Karpas-422 (cell line): ENCODE results near the gene CARHSP1. TPM values are rescaled to one million over a fixed set of nuclear protein-coding genes. Genes with fewer than 3 reads are reported as not detected.
A peak's percentile ranks its signal among the peaks of the same experiment; 100 is the strongest.
"Not testable (repeated sequence)": the region's sequence is repeated elsewhere in the genome, so short reads cannot be mapped to it uniquely, and the experiment has no call there.

ENCODE experiments used
- DNase-seq: peaks from one replicate; pipeline ENCODE4 v3.0.0-alpha.2; 2015
- H2AFZ ChIP-seq: fragments of 200-600 bp; sonication (generic); 2 replicates; pipeline ENCODE4 v1.6.1; 2014; ENCODE audit warnings: antibody characterized with exemption, low read length, mixed read lengths
- H3K27ac ChIP-seq: fragments of 200-600 bp; sonication (generic); 2 replicates; pipeline ENCODE4 v1.5.1; 2014; ENCODE audit warnings: mild to moderate bottlenecking, low read length, moderate library complexity
- H3K27me3 ChIP-seq: fragments of 200-600 bp; sonication (generic); 2 replicates; pipeline ENCODE4 v1.6.1; 2014; ENCODE audit warnings: low read length, mixed read lengths
- H3K36me3 ChIP-seq: fragments of 200-600 bp; sonication (generic); 2 replicates; pipeline ENCODE4 v1.6.1; 2014; ENCODE audit warnings: low read length, mixed read lengths; ENCODE audit not compliant: insufficient read depth
- H3K4me1 ChIP-seq: fragments of 200-600 bp; sonication (generic); 2 replicates; pipeline ENCODE4 v1.6.1; 2014; ENCODE audit warnings: mild to moderate bottlenecking, low read length, mixed read lengths
- H3K4me2 ChIP-seq: fragments of 200-600 bp; sonication (generic); 2 replicates; pipeline ENCODE4 v1.6.1; 2014; ENCODE audit warnings: low read length, low read depth, mild to moderate bottlenecking; ENCODE audit not compliant: poor library complexity, severe bottlenecking
- H3K4me3 ChIP-seq: fragments of 200-600 bp; sonication (generic); 2 replicates; pipeline ENCODE4 v1.5.1; 2014; ENCODE audit warnings: mild to moderate bottlenecking, antibody characterized with exemption, low read length, mixed read lengths
- H3K79me2 ChIP-seq: fragments of 200-600 bp; sonication (generic); 2 replicates; pipeline ENCODE4 v1.6.1; 2014; ENCODE audit warnings: mild to moderate bottlenecking, low read length, mixed read lengths
- H3K9ac ChIP-seq: fragments of 200-600 bp; sonication (generic); 2 replicates; pipeline ENCODE4 v1.6.0; 2014; ENCODE audit warnings: low read length
- H3K9me2 ChIP-seq: fragments of 200-600 bp; sonication (generic), shearing (Covaris generic); replicated peaks from 2 replicates; pipeline ENCODE4 v1.6.0; 2014; ENCODE audit warnings: mild to moderate bottlenecking, low read length, moderate library complexity; ENCODE audit not compliant: insufficient read depth
- H3K9me3 ChIP-seq: fragments of 300-700, 200-600 bp; sonication (generic); 2 replicates; pipeline ENCODE4 v1.6.1; 2014; ENCODE audit warnings: low read length, mixed read lengths
- H4K20me1 ChIP-seq: fragments of 200-600 bp; sonication (generic); 2 replicates; pipeline ENCODE4 v1.6.1; 2014; ENCODE audit warnings: mild to moderate bottlenecking, antibody characterized with exemption, low read length, low read depth; ENCODE audit not compliant: insufficient read depth
- total RNA-seq: library from RNA; depleted of rRNA; stranded (reverse); fragments of >200 nt; shearing (Covaris generic); gene quantifications from 2 replicates; pipeline ENCODE4 v1.2.3, GENCODE V29; 2014; ENCODE audit warnings: low replicate concordance; rRNA removed

The CARHSP1 gene
- total RNA-seq, result 48.3 and 64.4 TPM in 2 replicates

DNA sequence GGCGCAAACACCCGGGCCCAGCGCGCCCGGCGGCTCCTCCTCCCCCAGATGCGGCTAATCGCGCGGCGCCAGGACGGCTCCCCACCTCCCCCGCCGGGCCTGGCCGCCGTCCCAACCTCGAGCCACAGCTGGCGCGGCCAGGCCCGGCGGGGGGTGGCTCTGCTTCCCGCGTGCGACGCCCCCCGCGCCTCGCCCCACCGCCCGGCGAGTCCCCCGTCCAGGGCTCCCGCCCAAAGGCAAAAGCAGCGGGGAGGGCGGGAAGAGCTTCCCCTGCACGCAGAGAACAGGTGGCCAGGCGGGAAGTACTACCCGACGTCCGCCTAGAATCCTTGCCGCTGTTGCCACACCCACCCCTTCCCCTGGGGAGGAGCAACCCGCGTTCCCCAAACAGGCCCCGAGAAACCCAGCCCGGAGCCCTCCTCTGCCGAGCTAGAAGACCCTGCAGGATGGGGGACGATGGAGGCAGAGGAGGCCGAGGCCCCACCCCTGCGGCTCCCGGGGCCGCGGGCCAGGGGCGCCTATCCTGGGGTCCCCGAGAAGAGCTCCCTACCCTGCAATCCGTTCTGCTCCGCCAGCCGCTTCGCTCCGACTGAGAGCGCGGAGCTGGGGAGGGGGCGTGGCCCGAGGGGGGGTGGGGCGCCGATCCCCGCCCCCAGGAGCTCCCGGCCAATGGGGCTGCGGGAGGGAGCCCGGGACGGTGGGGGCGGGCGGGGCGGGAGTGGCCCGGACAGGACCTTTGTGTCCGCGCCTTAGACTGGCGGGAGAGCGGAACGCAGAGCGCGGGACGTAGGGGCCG is at the start of gene CARHSP1:
Gene CARHSP1 (minus strand): TSS at position 591 of the 796 bp plus-strand sequence. CDS start 9,678 bp downstream, outside the sequence.
- Histone ChIP-seq H3K4me1 (peaks cover 63% of the 10 kb centered on the region), H3K79me2 (peaks cover 43% of the 10 kb centered on the region), H3K4me3 (peak within 1 kb of the TSS; percentile 92), H3K36me3 (no peaks in the 10 kb centered on the region), H4K20me1 (peaks cover 16% of the 10 kb centered on the region; the same call in 1 of the 2 replicates), H3K9me3 (no peaks in the 10 kb centered on the region), H3K4me2 (peak within 1 kb of the TSS; percentile 93), H3K27ac (peak within 1 kb of the TSS; percentile 92), H3K9me2 (no peaks in the 10 kb centered on the region), H3K9ac (peak within 1 kb of the TSS; percentile 96), H2AFZ (peak within 1 kb of the TSS; percentile 80; the same call in 1 of the 2 replicates), H3K27me3 (no peaks in the 10 kb centered on the region)
- DNase-seq, result peak; percentile 97

DNA sequence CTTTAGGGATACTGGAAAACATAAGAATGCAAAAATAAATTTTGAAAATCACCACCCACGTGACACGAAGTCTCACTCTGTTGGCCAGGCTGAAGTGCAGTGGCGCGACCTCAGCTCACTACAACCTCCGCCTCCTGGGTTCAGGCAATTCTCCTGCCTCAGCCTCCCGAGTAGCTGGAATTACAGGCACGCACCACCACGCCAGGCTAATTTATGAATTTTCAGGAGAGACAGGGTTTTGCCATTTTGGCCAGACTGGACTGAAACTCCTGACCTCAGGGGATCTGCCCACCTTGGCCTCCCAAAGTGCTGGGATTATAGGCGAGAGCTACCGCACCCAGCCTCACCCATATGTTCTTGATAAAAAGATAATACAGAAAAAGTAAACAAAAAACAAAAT is 48.5 kb upstream of the CARHSP1 start:
- H3K27ac ChIP-seq, result peak overlapping the region; percentile 51
- H3K79me2 ChIP-seq, result peaks cover 15% of the 10 kb centered on the region; the same call in 1 of the 2 replicates
- not testable (repeated sequence) for H3K9ac ChIP-seq, DNase-seq, H2AFZ ChIP-seq, H3K27me3 ChIP-seq, H3K9me3 ChIP-seq, H3K9me2 ChIP-seq, H3K4me3 ChIP-seq
- H3K36me3 ChIP-seq, result peaks cover 25% of the 10 kb centered on the region; the same call in 1 of the 2 replicates
- H3K4me1 ChIP-seq, result peaks cover 19% of the 10 kb centered on the region
- peaks cover 11% of the 10 kb centered on the region; the same call in 1 of the 2 replicates for H4K20me1 ChIP-seq
- peak overlapping the region; percentile 38 for H3K4me2 ChIP-seq

DNA sequence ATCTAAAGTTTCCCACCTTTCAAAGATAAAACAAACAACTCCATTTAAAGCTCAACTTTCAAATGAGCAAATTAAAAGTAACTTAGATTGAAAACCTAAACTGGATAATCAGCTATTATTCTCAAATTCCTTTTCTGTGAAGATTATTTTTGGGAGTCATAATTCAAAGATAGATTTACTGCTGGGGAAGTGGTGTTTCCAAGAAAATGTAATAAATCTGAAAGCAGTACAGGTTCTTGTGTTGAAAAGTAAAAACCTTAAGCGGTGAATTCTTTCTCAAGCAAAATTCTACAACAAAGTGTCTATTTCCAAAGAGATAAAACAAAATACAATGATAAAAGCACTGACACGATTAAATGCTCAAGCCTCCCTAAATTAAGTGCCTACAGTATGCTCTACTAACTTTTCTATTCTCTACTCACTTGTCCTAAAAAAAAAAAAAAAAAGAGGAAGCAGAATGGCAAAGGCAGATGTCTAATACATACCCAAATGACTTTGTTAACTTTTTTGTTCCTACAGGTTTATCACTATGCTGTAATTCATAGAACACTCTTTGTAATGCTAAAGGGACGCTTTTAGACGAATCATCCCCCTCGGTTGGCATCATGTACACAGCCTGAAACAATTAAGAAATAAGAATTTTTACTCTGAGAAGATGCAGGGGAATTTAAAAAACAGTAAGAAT is 47.9 kb upstream of the CARHSP1 start:
- H3K9me2 ChIP-seq, result no peaks in the 10 kb centered on the region
- peaks cover 25% of the 10 kb centered on the region; the same call in 1 of the 2 replicates for H3K36me3 ChIP-seq
- peaks cover 11% of the 10 kb centered on the region; the same call in 1 of the 2 replicates for H4K20me1 ChIP-seq

DNA sequence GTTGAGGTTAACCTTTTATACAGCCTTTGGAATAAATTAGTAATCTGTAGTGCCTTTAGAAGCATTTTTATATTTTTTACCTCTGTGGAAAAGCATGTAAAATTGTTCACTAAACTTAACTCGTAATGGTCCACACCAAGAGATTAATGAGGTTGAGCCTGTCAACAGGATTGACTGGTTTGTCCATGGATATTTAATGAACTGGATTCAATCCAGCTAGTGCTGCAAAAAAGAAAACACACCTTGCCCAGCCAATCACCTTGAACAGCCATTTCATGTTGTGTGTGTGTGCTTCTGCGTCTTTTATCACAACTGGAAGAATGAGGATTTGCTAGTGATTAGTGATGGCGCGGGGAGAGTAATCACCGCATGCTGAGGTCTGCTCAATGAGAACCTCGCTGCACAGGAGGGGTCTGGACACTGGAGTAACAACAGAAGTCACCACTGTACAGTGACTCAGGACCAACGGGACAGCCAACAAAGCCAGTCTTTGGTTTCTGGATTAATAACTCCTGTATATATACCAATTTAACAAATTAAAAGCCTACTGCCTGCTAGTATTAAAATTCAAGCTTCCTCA is 47.0 kb upstream of the CARHSP1 start:
- peaks cover 19% of the 10 kb centered on the region for H3K4me1 ChIP-seq
- peaks cover 29% of the 10 kb centered on the region; the same call in 1 of the 2 replicates for H3K36me3 ChIP-seq
- peaks cover 14% of the 10 kb centered on the region; the same call in 1 of the 2 replicates for H4K20me1 ChIP-seq
- no peaks in the 10 kb centered on the region for H3K9me3 ChIP-seq
- no peak overlapping the region for H3K9ac ChIP-seq
- peaks cover 20% of the 10 kb centered on the region for H3K79me2 ChIP-seq
- no peaks in the 10 kb centered on the region for H3K9me2 ChIP-seq
- H3K27me3 ChIP-seq, result no peaks in the 10 kb centered on the region
- H3K27ac ChIP-seq, result peak overlapping the region; percentile 51; the same call in 1 of the 2 replicates
- no peak overlapping the region for H3K4me3 ChIP-seq
- DNase-seq, result no peak
- no peak overlapping the region for H3K4me2 ChIP-seq
- no peak overlapping the region for H2AFZ ChIP-seq

More for the DNA sequence above, 47.9 kb upstream of the CARHSP1 start:
- peaks cover 15% of the 10 kb centered on the region; the same call in 1 of the 2 replicates for H3K79me2 ChIP-seq
- DNase-seq, result peak; percentile 78
- peak overlapping the region; percentile 51 for H3K27ac ChIP-seq
- no peak overlapping the region for H2AFZ ChIP-seq
- H3K9me3 ChIP-seq, result no peaks in the 10 kb centered on the region
- H3K4me2 ChIP-seq, result peak overlapping the region; percentile 38
- H3K4me1 ChIP-seq, result peaks cover 19% of the 10 kb centered on the region
- H3K9ac ChIP-seq, result no peak overlapping the region
- no peaks in the 10 kb centered on the region for H3K27me3 ChIP-seq
- H3K4me3 ChIP-seq, result no peak overlapping the region

DNA sequence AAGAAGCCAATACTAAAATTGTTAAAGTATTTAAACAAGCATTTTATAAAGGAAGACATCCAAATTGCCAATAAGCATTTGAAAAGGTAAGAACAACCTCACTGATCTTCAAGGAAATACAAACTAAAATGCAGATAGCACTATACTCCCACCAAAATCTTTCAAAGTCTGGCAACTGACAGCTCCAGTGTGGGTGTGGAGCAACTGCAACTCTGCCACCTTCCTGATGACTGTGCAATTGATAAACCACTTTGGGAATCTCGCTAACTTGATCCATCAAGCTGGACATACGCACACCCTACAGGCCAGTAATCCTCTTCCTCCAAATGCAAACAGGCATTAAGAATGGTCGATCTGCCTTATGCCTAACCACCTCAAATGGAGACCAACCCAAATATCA is 45.3 kb upstream of the CARHSP1 start:
- Histone ChIP-seq H3K79me2 (peaks cover 25% of the 10 kb centered on the region), H4K20me1 (peaks cover 16% of the 10 kb centered on the region; the same call in 1 of the 2 replicates), H3K27me3 (no peaks in the 10 kb centered on the region), H3K4me2 (no peak overlapping the region), H3K4me3 (no peak overlapping the region), H3K9me3 (no peaks in the 10 kb centered on the region), H2AFZ (no peak overlapping the region), H3K36me3 (peaks cover 31% of the 10 kb centered on the region; the same call in 1 of the 2 replicates), H3K9me2 (no peaks in the 10 kb centered on the region), H3K27ac (no peak overlapping the region), H3K4me1 (peaks cover 23% of the 10 kb centered on the region), H3K9ac (no peak overlapping the region)
- DNase-seq, result no peak

DNA sequence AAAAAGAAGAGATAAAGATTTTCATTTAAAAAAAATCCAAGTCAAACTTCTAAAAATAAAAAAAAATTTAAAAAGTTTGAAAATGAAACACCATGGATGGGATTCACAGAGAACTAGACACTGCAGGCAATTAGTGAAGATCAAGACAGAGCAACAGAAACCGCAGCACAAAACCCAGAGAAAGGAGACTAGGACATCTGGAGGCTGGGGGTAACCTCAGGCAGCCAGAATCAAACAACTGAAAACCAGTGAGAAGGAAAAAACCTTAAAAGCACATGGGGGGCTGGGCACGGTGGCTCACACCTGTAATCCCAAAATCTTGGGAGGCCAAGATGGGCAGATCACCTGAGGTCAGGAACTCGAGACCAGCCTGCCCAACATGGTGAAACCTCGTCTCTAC is 44.0 kb upstream of the CARHSP1 start:
- DNase-seq, result no peak
- H3K9me2 ChIP-seq, result no peaks in the 10 kb centered on the region
- peaks cover 25% of the 10 kb centered on the region for H3K79me2 ChIP-seq
- no peak overlapping the region for H3K27ac ChIP-seq
- no peak overlapping the region for H2AFZ ChIP-seq
- no peak overlapping the region for H3K4me2 ChIP-seq
- no peaks in the 10 kb centered on the region for H3K9me3 ChIP-seq
- H4K20me1 ChIP-seq, result peaks cover 18% of the 10 kb centered on the region; the same call in 1 of the 2 replicates
- peaks cover 30% of the 10 kb centered on the region for H3K4me1 ChIP-seq
- peaks cover 31% of the 10 kb centered on the region; the same call in 1 of the 2 replicates for H3K36me3 ChIP-seq
- no peak overlapping the region for H3K4me3 ChIP-seq
- no peaks in the 10 kb centered on the region for H3K27me3 ChIP-seq
- H3K9ac ChIP-seq, result no peak overlapping the region

DNA sequence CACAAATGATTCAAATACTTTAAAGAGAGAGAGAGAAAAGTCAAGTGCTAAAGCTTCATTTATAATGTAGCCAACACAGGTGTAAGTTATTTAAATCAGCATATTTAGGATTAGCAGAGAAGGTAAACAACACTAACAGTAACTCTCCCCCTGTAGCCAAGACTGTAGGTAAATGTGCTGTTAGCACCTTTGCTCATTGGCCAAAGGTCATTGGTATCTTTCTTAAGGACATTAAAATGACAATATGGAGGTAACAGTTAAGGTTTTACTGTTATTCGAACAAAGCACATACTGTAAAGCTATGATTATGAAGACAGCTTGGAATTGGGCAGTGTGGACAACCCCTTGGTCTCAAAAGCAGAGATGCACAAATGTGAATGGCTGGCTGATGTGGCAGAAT is 42.0 kb upstream of the CARHSP1 start:
- Histone ChIP-seq H3K36me3 (peaks cover 28% of the 10 kb centered on the region; the same call in 1 of the 2 replicates), H3K79me2 (peaks cover 20% of the 10 kb centered on the region), H3K9me3 (no peaks in the 10 kb centered on the region), H3K4me2 (no peak overlapping the region), H3K4me1 (peaks cover 11% of the 10 kb centered on the region), H3K27me3 (no peaks in the 10 kb centered on the region), H3K9ac (no peak overlapping the region), H2AFZ (no peak overlapping the region), H3K9me2 (no peaks in the 10 kb centered on the region), H3K4me3 (no peak overlapping the region), H4K20me1 (peaks cover 25% of the 10 kb centered on the region; the same call in 1 of the 2 replicates), H3K27ac (no peak overlapping the region)
- no peak for DNase-seq
